ENCODE measurements around the gene MTAP.

- no peak for TF ChIP-seq ZNF551 (CRISPR knock-in tag; IDR thresholded peaks at IDR 0.05)
- TF ChIP-seq ELK3 (CRISPR knock-in tag; IDR thresholded peaks at IDR 0.05): no peak
- TF ChIP-seq ZBTB5 (IDR thresholded peaks at IDR 0.05): no peak
- TF ChIP-seq POLR2A (conservative IDR thresholded peaks at IDR 0.05): no peak
- TF ChIP-seq MAX (CRISPR knock-in tag; IDR thresholded peaks at IDR 0.05): no peak
Measured at GRCh38 chr9:21982861-21983560, 180.6 kb downstream of the MTAP start.
